OCI-LY3 (cell line): ENCODE measurements around the gene B3GALNT2.
A peak's percentile ranks its signal among the peaks of the same experiment; 100 is the strongest.
"Not testable (repeated sequence)": the region's sequence is repeated elsewhere in the genome, so short reads cannot be mapped to it uniquely, and the experiment has no call there.

Experiments used
- H2AFZ ChIP-seq: fragments of 200-600, 300-600 bp; shearing (Covaris generic); 2 replicates; pipeline ENCODE4 v1.6.0; 2014; ENCODE audit warnings: antibody characterized with exemption, low read depth, low read length
- H3K27ac ChIP-seq: fragments of 200-600, 300-600 bp; sonication (generic); 2 replicates; pipeline ENCODE4 v1.5.1; 2014; ENCODE audit warnings: mild to moderate bottlenecking, low read length, moderate library complexity, mixed read lengths
- H3K27me3 ChIP-seq: fragments of 200-600, 300-600 bp; sonication (generic); 2 replicates; pipeline ENCODE4 v1.6.1; 2014; ENCODE audit warnings: low read depth, low read length, mixed read lengths
- H3K36me3 ChIP-seq: fragments of 200-600, 300-600 bp; sonication (generic); replicated peaks from 2 replicates; pipeline ENCODE3; 2014; ENCODE audit warnings: low read depth, low read length, mixed read lengths
- H3K4me1 ChIP-seq: fragments of 300-600, 200-600 bp; sonication (generic); 2 replicates; pipeline ENCODE4 v1.6.1; 2014; ENCODE audit warnings: low read length, mixed read lengths
- H3K4me2 ChIP-seq: fragments of 200-600, 300-600 bp; sonication (generic); 2 replicates; pipeline ENCODE4 v1.6.1; 2014; ENCODE audit warnings: low read length, mixed read lengths
- H3K4me3 ChIP-seq: fragments of 300-600, 200-600 bp; sonication (generic); 2 replicates; pipeline ENCODE4 v1.5.1; 2014; ENCODE audit warnings: antibody characterized with exemption, mild to moderate bottlenecking, low read length, moderate library complexity
- H3K79me2 ChIP-seq: fragments of 300-600, 200-600 bp; shearing (Covaris generic); 2 replicates; pipeline ENCODE4 v1.6.1; 2014; ENCODE audit warnings: mild to moderate bottlenecking, low read length, mixed read lengths
- H3K9ac ChIP-seq: fragments of 300-600, 200-600 bp; shearing (Covaris generic); 2 replicates; pipeline ENCODE4 v1.6.0; 2014; ENCODE audit warnings: mild to moderate bottlenecking, low read length, moderate library complexity
- H3K9me3 ChIP-seq: fragments of 200-600, 300-600 bp; shearing (Covaris generic); 2 replicates; pipeline ENCODE4 v1.6.1; 2014; ENCODE audit warnings: low read length, mixed read lengths; ENCODE audit not compliant: insufficient read depth
- H4K20me1 ChIP-seq: fragments of 200-600, 300-600 bp; sonication (generic); 2 replicates; pipeline ENCODE4 v1.6.1; 2016; ENCODE audit warnings: low read length, mixed read lengths; ENCODE audit not compliant: insufficient read depth
- EZH2phosphoT487 ChIP-seq: fragments of 200-600 bp; shearing (Covaris generic); IDR thresholded peaks from 2 replicates; pipeline ENCODE4 v1.6.1; 2018; ENCODE audit warnings: antibody characterized with exemption, mixed run types, low read depth
- TF ChIP-seq, protein P1 (sequence below): fragments of 200-600, 300-600 bp; sonication (generic); IDR thresholded peaks from 2 replicates; pipeline ENCODE4 v1.5.1; 2014; ENCODE audit warnings: antibody characterized with exemption, low read length, low read depth

Gene B3GALNT2

GRCh38 chr1:235504122-235504493, at the start of gene B3GALNT2:
B3GALNT2 (minus strand) TSS chr1:235504452; CDS start chr1:235504252, 200 bp downstream.
- peak within 1 kb of the TSS; percentile 87 for H3K4me3 ChIP-seq
- peaks cover 12% of the 10 kb centered on the region for H4K20me1 ChIP-seq
- no peaks in the 10 kb centered on the region for H3K27me3 ChIP-seq
- H3K27ac ChIP-seq: peak within 1 kb of the TSS; percentile 84
- H3K36me3 ChIP-seq: no peaks in the 10 kb centered on the region
- peak within 1 kb of the TSS; percentile 86 for H3K9ac ChIP-seq
- H3K79me2 ChIP-seq: peaks cover 52% of the 10 kb centered on the region
- H2AFZ ChIP-seq: peak within 1 kb of the TSS; percentile 94
- H3K9me3 ChIP-seq: no peaks in the 10 kb centered on the region
- H3K4me1 ChIP-seq: peaks cover 19% of the 10 kb centered on the region
- H3K4me2 ChIP-seq: peak within 1 kb of the TSS; percentile 87
- TF ChIP-seq, protein P1, sequence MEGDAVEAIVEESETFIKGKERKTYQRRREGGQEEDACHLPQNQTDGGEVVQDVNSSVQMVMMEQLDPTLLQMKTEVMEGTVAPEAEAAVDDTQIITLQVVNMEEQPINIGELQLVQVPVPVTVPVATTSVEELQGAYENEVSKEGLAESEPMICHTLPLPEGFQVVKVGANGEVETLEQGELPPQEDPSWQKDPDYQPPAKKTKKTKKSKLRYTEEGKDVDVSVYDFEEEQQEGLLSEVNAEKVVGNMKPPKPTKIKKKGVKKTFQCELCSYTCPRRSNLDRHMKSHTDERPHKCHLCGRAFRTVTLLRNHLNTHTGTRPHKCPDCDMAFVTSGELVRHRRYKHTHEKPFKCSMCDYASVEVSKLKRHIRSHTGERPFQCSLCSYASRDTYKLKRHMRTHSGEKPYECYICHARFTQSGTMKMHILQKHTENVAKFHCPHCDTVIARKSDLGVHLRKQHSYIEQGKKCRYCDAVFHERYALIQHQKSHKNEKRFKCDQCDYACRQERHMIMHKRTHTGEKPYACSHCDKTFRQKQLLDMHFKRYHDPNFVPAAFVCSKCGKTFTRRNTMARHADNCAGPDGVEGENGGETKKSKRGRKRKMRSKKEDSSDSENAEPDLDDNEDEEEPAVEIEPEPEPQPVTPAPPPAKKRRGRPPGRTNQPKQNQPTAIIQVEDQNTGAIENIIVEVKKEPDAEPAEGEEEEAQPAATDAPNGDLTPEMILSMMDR: no peak
- TF ChIP-seq EZH2phosphoT487: no peak

DNA sequence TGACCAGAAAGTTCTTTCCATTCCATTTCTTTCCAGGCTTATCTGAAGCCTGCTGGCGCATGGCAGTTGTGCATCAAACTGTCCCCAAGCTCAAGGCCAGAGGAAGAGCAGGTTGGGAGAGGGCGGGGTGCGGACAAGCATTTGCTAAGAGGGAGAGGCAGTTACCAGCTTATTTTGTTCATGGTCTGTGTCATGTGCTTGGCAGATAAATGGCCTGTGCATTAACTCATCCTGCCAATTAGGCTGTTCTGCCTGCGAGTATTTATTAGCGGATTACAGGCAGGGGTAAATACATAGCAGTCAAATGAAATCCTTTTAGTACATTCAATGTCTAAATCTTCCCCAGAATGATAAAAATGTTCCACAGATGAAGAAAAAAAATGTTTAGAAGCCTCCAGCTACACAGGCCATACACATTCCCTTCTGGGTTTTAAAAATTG, 48.9 kb upstream of the B3GALNT2 start:
- Histone ChIP-seq H2AFZ (no peak overlapping the region), H4K20me1 (no peaks in the 10 kb centered on the region), H3K4me1 (no peaks in the 10 kb centered on the region), H3K9me3 (no peaks in the 10 kb centered on the region), H3K9ac (no peak overlapping the region), H3K4me2 (no peak overlapping the region), H3K27me3 (peaks cover 17% of the 10 kb centered on the region; the same call in 1 of the 2 replicates), H3K27ac (no peak overlapping the region), H3K36me3 (no peaks in the 10 kb centered on the region), H3K4me3 (no peak overlapping the region), H3K79me2 (no peaks in the 10 kb centered on the region)
- TF ChIP-seq, protein P1: no peak
- no peak for TF ChIP-seq EZH2phosphoT487

DNA sequence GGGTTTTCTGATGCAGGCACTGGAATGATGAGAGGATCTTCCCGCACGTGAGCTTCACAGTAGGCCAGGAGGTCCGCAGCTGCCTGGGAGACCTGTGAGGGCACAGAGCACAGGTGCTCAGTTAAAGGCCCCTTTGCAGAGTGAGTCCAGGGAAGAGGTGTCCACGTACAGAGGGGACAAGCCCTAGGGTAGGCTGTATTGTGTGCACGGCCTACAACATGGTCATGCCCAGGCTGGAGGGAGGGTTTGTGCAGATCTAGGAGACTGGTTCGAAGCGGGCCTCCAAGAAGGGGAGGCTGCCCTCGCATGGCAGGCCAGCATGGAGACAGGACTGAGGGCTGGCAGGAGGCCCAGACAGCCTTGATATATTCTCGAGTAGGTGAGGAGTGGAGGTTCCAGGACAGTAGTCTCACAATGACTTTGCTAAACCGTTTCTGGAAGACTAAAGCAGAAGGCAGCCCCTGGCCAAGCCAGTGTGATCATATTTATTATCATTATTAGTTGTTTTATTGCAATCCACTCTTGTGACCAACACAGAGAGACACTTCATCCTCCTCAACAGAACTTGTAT, 48.0 kb upstream of the B3GALNT2 start:
- Histone ChIP-seq H3K79me2 (no peaks in the 10 kb centered on the region), H3K9ac (no peak overlapping the region), H3K9me3 (no peaks in the 10 kb centered on the region), H3K4me3 (no peak overlapping the region), H3K27ac (no peak overlapping the region), H3K4me2 (no peak overlapping the region), H4K20me1 (no peaks in the 10 kb centered on the region), H3K36me3 (no peaks in the 10 kb centered on the region), H3K4me1 (no peaks in the 10 kb centered on the region), H3K27me3 (peaks cover 17% of the 10 kb centered on the region; the same call in 1 of the 2 replicates), H2AFZ (no peak overlapping the region)
- TF ChIP-seq, protein P1: no peak
- TF ChIP-seq EZH2phosphoT487: no peak

GRCh38 chr1:235549351-235550139, 45.3 kb upstream of the B3GALNT2 start:
- H3K79me2 ChIP-seq: no peaks in the 10 kb centered on the region
- H3K4me3 ChIP-seq: no peak overlapping the region
- no peaks in the 10 kb centered on the region for H3K9me3 ChIP-seq
- no peaks in the 10 kb centered on the region for H3K36me3 ChIP-seq
- H3K27ac ChIP-seq: no peak overlapping the region
- no peak overlapping the region for H2AFZ ChIP-seq
- no peak overlapping the region for H3K4me2 ChIP-seq
- no peaks in the 10 kb centered on the region for H3K4me1 ChIP-seq
- peaks cover 22% of the 10 kb centered on the region; the same call in 1 of the 2 replicates for H3K27me3 ChIP-seq
- no peaks in the 10 kb centered on the region for H4K20me1 ChIP-seq
- TF ChIP-seq EZH2phosphoT487: no peak
- TF ChIP-seq, protein P1: no peak
- H3K9ac ChIP-seq: no peak overlapping the region

GRCh38 chr1:235546369-235547155, 42.3 kb upstream of the B3GALNT2 start:
- H3K9me3 ChIP-seq, H2AFZ ChIP-seq, H3K4me2 ChIP-seq, H3K4me1 ChIP-seq, H4K20me1 ChIP-seq, H3K27ac ChIP-seq, H3K9ac ChIP-seq, H3K36me3 ChIP-seq, H3K79me2 ChIP-seq, H3K4me3 ChIP-seq: not testable (repeated sequence)
- peaks cover 22% of the 10 kb centered on the region; the same call in 1 of the 2 replicates for H3K27me3 ChIP-seq
